HepG2 (cell line): ENCODE measurements around the gene SLC7A8. TPM values are rescaled to one million over a fixed set of nuclear protein-coding genes. Genes with fewer than 3 reads are reported as not detected.

Experiments
- FIP1L1 ChIP-seq: fragments of 200-400 bp; formaldehyde crosslinking; IDR thresholded peaks from 2 replicates; pipeline ENCODE4 v1.6.1; 2018; ENCODE audit warnings: low read depth, mild to moderate bottlenecking, low read length, moderate library complexity, borderline replicate concordance; ENCODE audit not compliant: insufficient read depth
- HOXA3 ChIP-seq: sonication (generic); formaldehyde crosslinking; IDR thresholded peaks from 2 replicates; pipeline ENCODE4 v1.5.0; 2020; ENCODE audit warnings: missing genetic modification reagents
- KMT2B ChIP-seq: IDR thresholded peaks from 2 replicates; pipeline ENCODE4 v1.6.1; 2016; ENCODE audit warnings: missing genetic modification reagents, missing compliant biosample characterization
- RARG ChIP-seq: sonication (generic); formaldehyde crosslinking; IDR thresholded peaks from 2 replicates; pipeline ENCODE4 v1.4.0; 2020; ENCODE audit warnings: low read depth, mild to moderate bottlenecking, missing genetic modification reagents
- RBFOX2 ChIP-seq: fragments of 200-400 bp; formaldehyde crosslinking; IDR thresholded peaks from 2 replicates; pipeline ENCODE4 v1.6.1; 2017; ENCODE audit warnings: low read depth, mild to moderate bottlenecking, low read length
- RFX5 ChIP-seq: IDR thresholded peaks from 2 replicates; pipeline ENCODE4 v1.6.1; 2011; ENCODE audit warnings: low read depth, low read length, improper control_type of control experiment
- RXRA ChIP-seq: sonication (generic); formaldehyde crosslinking; IDR thresholded peaks from 2 replicates; pipeline ENCODE4 v1.5.1; 2020; ENCODE audit warnings: missing genetic modification reagents
- SOX6 ChIP-seq, 2 experiments: fragments of 450-650 bp in 1 of 2; sonication (generic) in 1 of 2; formaldehyde crosslinking in 1 of 2; IDR thresholded peaks; 2 replicates each; pipeline versions ENCODE4 v1.4.0 to v1.6.1; 2017 to 2020; ENCODE audit warnings: antibody characterized with exemption in 1 of 2, mild to moderate bottlenecking in 1 of 2, missing genetic modification reagents in 1 of 2
- SRY ChIP-seq: sonication (generic); formaldehyde crosslinking; IDR thresholded peaks from 2 replicates; pipeline ENCODE4 v1.8.0; 2022; ENCODE audit warnings: mild to moderate bottlenecking, missing genetic modification reagents
- TBX2 ChIP-seq: sonication (generic); formaldehyde crosslinking; IDR thresholded peaks from 2 replicates; pipeline ENCODE4 v1.5.0; 2020; ENCODE audit warnings: missing genetic modification reagents, mild to moderate bottlenecking, borderline replicate concordance
- ZBTB8A ChIP-seq: sonication (generic); formaldehyde crosslinking; IDR thresholded peaks from 2 replicates; pipeline ENCODE4 v1.4.0; 2020; ENCODE audit warnings: mild to moderate bottlenecking, low read depth, missing genetic modification reagents, borderline replicate concordance
- ZFYVE20 ChIP-seq: sonication (generic); formaldehyde crosslinking; IDR thresholded peaks from 2 replicates; pipeline ENCODE4 v1.8.0; 2023; ENCODE audit warnings: low read depth, mild to moderate bottlenecking, moderate library complexity, missing genetic modification reagents, borderline replicate concordance
- ZNF12 ChIP-seq: sonication (generic); formaldehyde crosslinking; IDR thresholded peaks from 2 replicates; pipeline ENCODE4 v1.5.0; 2020; ENCODE audit warnings: missing genetic modification reagents
- ZNF33B ChIP-seq: sonication (generic); formaldehyde crosslinking; IDR thresholded peaks from 2 replicates; pipeline ENCODE4 v1.5.1; 2020; ENCODE audit warnings: mild to moderate bottlenecking, missing genetic modification reagents
- polyA plus RNA-seq, 8 experiments: library from polyadenylated mRNA; depleted of rRNA in 3 of 8; stranded (reverse) in 7 of 8; unstranded in 1 of 8; fragments of >200 nt; fragmentation: Illumina TruSeq in 4 of 8; extraction: Trizol in 4 of 8; gene quantifications; 2 replicates each; pipeline versions ENCODE4 v1.2.1 to v1.2.3, GENCODE V29; 2011 to 2016; ENCODE audit warnings: low read depth in 4 of 8, missing spikeins in 1 of 8, mixed read lengths in 1 of 8; ENCODE audit not compliant: insufficient read depth in 1 of 8
- total RNA-seq, 5 experiments: library from RNA; depleted of rRNA; stranded (reverse); fragments of >200 nt; fragmentation: Illumina TruSeq; extraction: Trizol; gene quantifications; 2 replicates each; pipeline ENCODE4 v1.2.3, GENCODE V29; 2016; ENCODE audit warnings: low read depth in 1 of 5
- TF ChIP-seq, protein P1 (sequence below): sonication (generic); formaldehyde crosslinking; IDR thresholded peaks from 2 replicates; pipeline ENCODE4 v1.9.0; 2022; ENCODE audit warnings: missing genetic modification reagents, mild to moderate bottlenecking, borderline replicate concordance
- TF ChIP-seq, protein P2 (sequence below): sonication (generic); formaldehyde crosslinking; IDR thresholded peaks from 2 replicates; pipeline ENCODE4 v1.5.1; 2020; ENCODE audit warnings: missing genetic modification reagents, mild to moderate bottlenecking, borderline replicate concordance
- TF ChIP-seq, protein P3 (sequence below): sonication (generic); formaldehyde crosslinking; IDR thresholded peaks from 2 replicates; pipeline ENCODE4 v1.4.0; 2020; ENCODE audit warnings: missing genetic modification reagents, borderline replicate concordance
- TF ChIP-seq, protein P4 (sequence below): sonication (generic); formaldehyde crosslinking; IDR thresholded peaks from 2 replicates; pipeline ENCODE4 v1.5.0; 2020; ENCODE audit warnings: missing genetic modification reagents
- TF ChIP-seq, protein P5 (sequence below): fragments of 450-650 bp; IDR thresholded peaks from 2 replicates; pipeline ENCODE4 v1.6.1; 2017

SLC7A8 gene
- total and polyA plus RNA-seq, 2 of the 13 experiments (the other 11 are each of a cell fraction or from before 2014, with no cell fraction given), result 0.25 TPM; not detected in 1

DNA sequence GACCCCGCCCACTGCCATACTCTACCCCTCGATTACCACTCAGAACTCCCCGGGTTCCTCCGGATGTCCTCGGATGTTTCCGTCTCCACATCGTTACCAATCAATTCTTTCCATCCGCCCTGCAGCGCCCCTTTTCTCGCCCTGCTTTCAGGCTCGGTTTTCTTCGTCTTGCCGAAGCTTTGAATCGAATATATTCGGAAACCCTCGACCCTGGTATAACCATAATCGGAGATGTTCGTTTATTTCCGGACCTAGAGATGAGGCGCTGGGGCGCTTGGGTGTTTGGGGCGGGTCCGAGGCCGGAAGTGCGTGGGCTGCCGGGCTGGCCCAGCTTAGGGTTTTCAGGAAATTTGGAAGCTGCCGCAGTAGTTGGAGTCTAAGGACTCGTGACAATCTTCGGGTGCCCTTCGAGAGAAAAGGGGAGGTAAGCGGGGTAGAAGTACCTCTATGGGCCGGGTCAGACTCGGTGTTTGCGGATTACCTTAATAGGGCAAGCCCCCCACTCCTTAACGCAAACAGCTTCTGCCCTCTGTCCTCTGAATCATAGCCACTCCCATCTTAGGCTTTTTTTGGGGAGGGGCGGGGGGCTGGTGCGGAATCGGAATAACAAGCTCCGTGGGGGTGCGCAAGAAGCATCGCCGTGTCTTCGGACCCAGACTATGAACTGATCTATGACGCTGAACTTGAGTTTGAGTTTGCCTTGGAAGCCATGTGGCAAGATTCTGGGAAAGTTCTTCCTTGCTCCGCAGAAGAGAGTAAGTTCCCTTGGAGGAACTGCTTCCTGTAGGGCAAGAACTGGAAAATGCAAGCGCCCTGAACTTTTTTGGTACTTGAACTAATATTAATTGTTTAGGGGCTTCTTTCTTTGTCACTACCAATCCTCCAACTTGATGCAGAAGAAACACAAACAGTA, 88.0 kb downstream of the SLC7A8 start, which contains the start of gene C14orf119 (continued):
- TF ChIP-seq, protein P1, sequence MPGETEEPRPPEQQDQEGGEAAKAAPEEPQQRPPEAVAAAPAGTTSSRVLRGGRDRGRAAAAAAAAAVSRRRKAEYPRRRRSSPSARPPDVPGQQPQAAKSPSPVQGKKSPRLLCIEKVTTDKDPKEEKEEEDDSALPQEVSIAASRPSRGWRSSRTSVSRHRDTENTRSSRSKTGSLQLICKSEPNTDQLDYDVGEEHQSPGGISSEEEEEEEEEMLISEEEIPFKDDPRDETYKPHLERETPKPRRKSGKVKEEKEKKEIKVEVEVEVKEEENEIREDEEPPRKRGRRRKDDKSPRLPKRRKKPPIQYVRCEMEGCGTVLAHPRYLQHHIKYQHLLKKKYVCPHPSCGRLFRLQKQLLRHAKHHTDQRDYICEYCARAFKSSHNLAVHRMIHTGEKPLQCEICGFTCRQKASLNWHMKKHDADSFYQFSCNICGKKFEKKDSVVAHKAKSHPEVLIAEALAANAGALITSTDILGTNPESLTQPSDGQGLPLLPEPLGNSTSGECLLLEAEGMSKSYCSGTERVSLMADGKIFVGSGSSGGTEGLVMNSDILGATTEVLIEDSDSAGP, result no peak
- 0 out of 2 replicates have a peak, but pooled peaks have one; percentile 35 for TF ChIP-seq ZBTB8A (CRISPR knock-in tag)
- TF ChIP-seq RXRA (CRISPR knock-in tag), result no peak
- peak; percentile 81; the same call in 1 of the 2 replicates for TF ChIP-seq ZFYVE20 (CRISPR knock-in tag)
- TF ChIP-seq FIP1L1, result no peak
- no peak for TF ChIP-seq SOX6 (IDR thresholded peaks at IDR 0.05)
- no peak for TF ChIP-seq SOX6 (CRISPR knock-in tag; IDR thresholded peaks at IDR 0.05)
- TF ChIP-seq, protein P2, sequence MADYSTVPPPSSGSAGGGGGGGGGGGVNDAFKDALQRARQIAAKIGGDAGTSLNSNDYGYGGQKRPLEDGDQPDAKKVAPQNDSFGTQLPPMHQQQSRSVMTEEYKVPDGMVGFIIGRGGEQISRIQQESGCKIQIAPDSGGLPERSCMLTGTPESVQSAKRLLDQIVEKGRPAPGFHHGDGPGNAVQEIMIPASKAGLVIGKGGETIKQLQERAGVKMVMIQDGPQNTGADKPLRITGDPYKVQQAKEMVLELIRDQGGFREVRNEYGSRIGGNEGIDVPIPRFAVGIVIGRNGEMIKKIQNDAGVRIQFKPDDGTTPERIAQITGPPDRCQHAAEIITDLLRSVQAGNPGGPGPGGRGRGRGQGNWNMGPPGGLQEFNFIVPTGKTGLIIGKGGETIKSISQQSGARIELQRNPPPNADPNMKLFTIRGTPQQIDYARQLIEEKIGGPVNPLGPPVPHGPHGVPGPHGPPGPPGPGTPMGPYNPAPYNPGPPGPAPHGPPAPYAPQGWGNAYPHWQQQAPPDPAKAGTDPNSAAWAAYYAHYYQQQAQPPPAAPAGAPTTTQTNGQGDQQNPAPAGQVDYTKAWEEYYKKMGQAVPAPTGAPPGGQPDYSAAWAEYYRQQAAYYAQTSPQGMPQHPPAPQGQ (CRISPR knock-in tag), result no peak
- no peak; the same call in 1 of the 2 replicates for TF ChIP-seq SRY (CRISPR knock-in tag)
- peak; percentile 61 for TF ChIP-seq RBFOX2
- peak; percentile 68; the same call in 1 of the 2 replicates for TF ChIP-seq KMT2B (CRISPR knock-in tag)
- TF ChIP-seq TBX2 (CRISPR knock-in tag), result peak; percentile 34; the same call in 1 of the 2 replicates
- no peak; the same call in 1 of the 2 replicates for TF ChIP-seq ZNF12 (CRISPR knock-in tag)
- TF ChIP-seq, protein P3, sequence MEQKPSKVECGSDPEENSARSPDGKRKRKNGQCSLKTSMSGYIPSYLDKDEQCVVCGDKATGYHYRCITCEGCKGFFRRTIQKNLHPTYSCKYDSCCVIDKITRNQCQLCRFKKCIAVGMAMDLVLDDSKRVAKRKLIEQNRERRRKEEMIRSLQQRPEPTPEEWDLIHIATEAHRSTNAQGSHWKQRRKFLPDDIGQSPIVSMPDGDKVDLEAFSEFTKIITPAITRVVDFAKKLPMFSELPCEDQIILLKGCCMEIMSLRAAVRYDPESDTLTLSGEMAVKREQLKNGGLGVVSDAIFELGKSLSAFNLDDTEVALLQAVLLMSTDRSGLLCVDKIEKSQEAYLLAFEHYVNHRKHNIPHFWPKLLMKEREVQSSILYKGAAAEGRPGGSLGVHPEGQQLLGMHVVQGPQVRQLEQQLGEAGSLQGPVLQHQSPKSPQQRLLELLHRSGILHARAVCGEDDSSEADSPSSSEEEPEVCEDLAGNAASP, result peak; percentile 51; the same call in 1 of the 2 replicates
- TF ChIP-seq, protein P4, sequence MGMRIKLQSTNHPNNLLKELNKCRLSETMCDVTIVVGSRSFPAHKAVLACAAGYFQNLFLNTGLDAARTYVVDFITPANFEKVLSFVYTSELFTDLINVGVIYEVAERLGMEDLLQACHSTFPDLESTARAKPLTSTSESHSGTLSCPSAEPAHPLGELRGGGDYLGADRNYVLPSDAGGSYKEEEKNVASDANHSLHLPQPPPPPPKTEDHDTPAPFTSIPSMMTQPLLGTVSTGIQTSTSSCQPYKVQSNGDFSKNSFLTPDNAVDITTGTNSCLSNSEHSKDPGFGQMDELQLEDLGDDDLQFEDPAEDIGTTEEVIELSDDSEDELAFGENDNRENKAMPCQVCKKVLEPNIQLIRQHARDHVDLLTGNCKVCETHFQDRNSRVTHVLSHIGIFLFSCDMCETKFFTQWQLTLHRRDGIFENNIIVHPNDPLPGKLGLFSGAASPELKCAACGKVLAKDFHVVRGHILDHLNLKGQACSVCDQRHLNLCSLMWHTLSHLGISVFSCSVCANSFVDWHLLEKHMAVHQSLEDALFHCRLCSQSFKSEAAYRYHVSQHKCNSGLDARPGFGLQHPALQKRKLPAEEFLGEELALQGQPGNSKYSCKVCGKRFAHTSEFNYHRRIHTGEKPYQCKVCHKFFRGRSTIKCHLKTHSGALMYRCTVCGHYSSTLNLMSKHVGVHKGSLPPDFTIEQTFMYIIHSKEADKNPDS (CRISPR knock-in tag), result no peak
- peak; percentile 35; the same call in 1 of the 2 replicates for TF ChIP-seq RFX5
- TF ChIP-seq, protein P5, sequence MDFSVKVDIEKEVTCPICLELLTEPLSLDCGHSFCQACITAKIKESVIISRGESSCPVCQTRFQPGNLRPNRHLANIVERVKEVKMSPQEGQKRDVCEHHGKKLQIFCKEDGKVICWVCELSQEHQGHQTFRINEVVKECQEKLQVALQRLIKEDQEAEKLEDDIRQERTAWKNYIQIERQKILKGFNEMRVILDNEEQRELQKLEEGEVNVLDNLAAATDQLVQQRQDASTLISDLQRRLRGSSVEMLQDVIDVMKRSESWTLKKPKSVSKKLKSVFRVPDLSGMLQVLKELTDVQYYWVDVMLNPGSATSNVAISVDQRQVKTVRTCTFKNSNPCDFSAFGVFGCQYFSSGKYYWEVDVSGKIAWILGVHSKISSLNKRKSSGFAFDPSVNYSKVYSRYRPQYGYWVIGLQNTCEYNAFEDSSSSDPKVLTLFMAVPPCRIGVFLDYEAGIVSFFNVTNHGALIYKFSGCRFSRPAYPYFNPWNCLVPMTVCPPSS, result no peak
- peak; percentile 62; the same call in 1 of the 2 replicates for TF ChIP-seq ZNF33B
- TF ChIP-seq HOXA3, result peak; percentile 12; the same call in 1 of the 2 replicates
- no peak; the same call in 1 of the 2 replicates for TF ChIP-seq RARG
